Spleen (tissue), 7 donors: ENCODE results near the gene TMEM204.

ENCODE experiments used
- POLR2AphosphoS5 ChIP-seq, 3 donors: sonication (generic); formaldehyde crosslinking; IDR thresholded peaks; one replicate each; pipeline ENCODE4 v1.5.1; 2017; ENCODE audit warnings: antibody characterized with exemption in 3 of 3
- TF ChIP-seq, protein P1 (sequence below), 11 experiments: fragments of 200-600 bp in 7 of 11; fragments of 450-650 bp in 4 of 11; sonication (generic) in 4 of 11; IDR thresholded peaks in 8 of 11; conservative IDR thresholded peaks in 3 of 11; 1 replicate in 7 of 11; 2 replicates in 4 of 11; pipeline versions ENCODE4 v1.4.0 to v1.8.0; 2016 to 2021; ENCODE audit warnings: antibody characterized with exemption in 11 of 11, inconsistent platforms in 4 of 11, mild to moderate bottlenecking in 1 of 11
- donor health status: DM: no; HTN: no; CAD: no; lungs with moderate emphysema.
- donor health status: DM: no; HTN: no; CAD: no.
- donor health status: DM: no; HTN: no; CAD: no.

DNA sequence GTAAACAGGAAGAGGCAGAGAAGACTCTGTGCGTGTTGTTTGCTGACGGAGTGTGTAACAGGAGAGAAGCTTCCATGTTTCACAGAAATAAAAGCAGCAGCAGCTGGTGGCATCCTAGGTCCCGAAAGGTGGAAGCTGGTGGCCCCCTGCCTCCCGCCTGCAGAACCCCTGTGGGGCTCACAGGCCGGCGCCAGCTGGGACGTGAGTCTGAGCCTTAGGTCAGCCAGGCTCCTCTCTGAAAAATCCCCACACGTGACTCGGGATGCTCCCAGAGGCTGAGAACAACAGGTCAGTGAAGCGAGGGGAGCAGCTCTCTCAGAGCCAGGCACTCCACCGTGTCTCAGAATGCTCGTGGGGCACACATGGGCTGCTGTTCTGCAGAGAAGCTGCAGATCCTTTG lies 27.4 kb downstream of the TMEM204 start:
- TF ChIP-seq, protein P1, sequence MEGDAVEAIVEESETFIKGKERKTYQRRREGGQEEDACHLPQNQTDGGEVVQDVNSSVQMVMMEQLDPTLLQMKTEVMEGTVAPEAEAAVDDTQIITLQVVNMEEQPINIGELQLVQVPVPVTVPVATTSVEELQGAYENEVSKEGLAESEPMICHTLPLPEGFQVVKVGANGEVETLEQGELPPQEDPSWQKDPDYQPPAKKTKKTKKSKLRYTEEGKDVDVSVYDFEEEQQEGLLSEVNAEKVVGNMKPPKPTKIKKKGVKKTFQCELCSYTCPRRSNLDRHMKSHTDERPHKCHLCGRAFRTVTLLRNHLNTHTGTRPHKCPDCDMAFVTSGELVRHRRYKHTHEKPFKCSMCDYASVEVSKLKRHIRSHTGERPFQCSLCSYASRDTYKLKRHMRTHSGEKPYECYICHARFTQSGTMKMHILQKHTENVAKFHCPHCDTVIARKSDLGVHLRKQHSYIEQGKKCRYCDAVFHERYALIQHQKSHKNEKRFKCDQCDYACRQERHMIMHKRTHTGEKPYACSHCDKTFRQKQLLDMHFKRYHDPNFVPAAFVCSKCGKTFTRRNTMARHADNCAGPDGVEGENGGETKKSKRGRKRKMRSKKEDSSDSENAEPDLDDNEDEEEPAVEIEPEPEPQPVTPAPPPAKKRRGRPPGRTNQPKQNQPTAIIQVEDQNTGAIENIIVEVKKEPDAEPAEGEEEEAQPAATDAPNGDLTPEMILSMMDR (IDR thresholded peaks at IDR 0.05 in 8 of 11, conservative IDR thresholded peaks at IDR 0.05 in 3 of 11), result no peak
- peak in 1 of 3 donors; percentile 18 for TF ChIP-seq POLR2AphosphoS5 (IDR thresholded peaks at IDR 0.05)
